Body of pancreas (tissue), 4 donors: Measurements from ENCODE around the gene PDZD7.

ENCODE experiments used
- CTCF ChIP-seq, 7 experiments: fragments of 450-650 bp in 4 of 7; fragments of 200-600 bp in 3 of 7; sonication (generic) in 3 of 7; IDR thresholded peaks; one replicate each; pipeline ENCODE4 v1.5.1; 2016 to 2019; ENCODE audit warnings: antibody characterized with exemption in 7 of 7
- POLR2A ChIP-seq, 3 donors: fragments of 450-650 bp; IDR thresholded peaks; one replicate each; pipeline ENCODE4 v1.6.1; 2016; ENCODE audit warnings: antibody characterized with exemption in 3 of 3, mild to moderate bottlenecking in 2 of 3

DNA sequence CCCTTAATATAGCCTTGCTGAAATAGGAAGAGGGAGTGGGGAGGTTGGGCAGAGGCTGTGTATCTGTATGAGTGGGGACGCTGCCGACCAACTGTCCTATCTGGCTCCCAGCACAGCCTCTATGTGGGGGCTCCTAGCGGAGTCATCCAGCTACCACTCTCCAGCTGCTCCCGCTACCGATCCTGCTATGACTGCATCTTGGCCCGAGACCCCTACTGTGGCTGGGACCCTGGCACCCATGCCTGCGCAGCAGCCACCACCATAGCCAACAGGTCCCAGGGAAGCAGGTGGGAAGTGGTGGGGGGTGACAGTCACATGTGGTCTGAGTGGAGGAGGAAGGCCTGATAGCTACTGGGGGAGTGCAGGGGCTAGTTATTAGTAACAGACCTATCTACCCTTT, 50.2 kb downstream of the PDZD7 start:
- no peak for TF ChIP-seq CTCF (IDR thresholded peaks at IDR 0.05)
- TF ChIP-seq POLR2A (IDR thresholded peaks at IDR 0.05) = no peak
